H1 (cell line): ENCODE data around the gene KCNH1. TPM values are rescaled to one million over a fixed set of nuclear protein-coding genes. Genes with fewer than 3 reads are reported as not detected.

ENCODE experiments used
- CHD1 ChIP-seq: IDR thresholded peaks from 2 replicates; pipeline ENCODE4 v1.6.1; 2012; ENCODE audit warnings: low read depth, low read length, improper control_type of control experiment
- CHD7 ChIP-seq: fragments of 300-600 bp; sonication (generic); IDR thresholded peaks from 2 replicates; pipeline ENCODE4 v1.7.1; 2012; ENCODE audit warnings: low read length, moderate library complexity, mild to moderate bottlenecking, inconsistent platforms; ENCODE audit not compliant: insufficient replicate concordance
- RFX5 ChIP-seq: IDR thresholded peaks from 2 replicates; pipeline ENCODE4 v1.6.1; 2011; ENCODE audit warnings: low read depth, low read length, improper control_type of control experiment, borderline replicate concordance
- SIRT6 ChIP-seq: IDR thresholded peaks from one replicate; pipeline ENCODE4 v1.7.1; 2012; ENCODE audit warnings: low read length, inconsistent platforms
- SP1 ChIP-seq: IDR thresholded peaks from 2 replicates; pipeline ENCODE4 v1.6.1; 2011; ENCODE audit warnings: low read depth, low read length
- polyA plus RNA-seq, 7 experiments: library from polyadenylated mRNA; depleted of rRNA in 3 of 7; stranded (reverse) in 5 of 7; unstranded in 2 of 7; fragments of >200 nt in 5 of 7; fragments of 200-250 nt in 2 of 7; gene quantifications; 1 replicate in 5 of 7; 2 replicates in 1 of 7; 4 replicates in 1 of 7; pipeline versions ENCODE4 v1.2.1 to v1.2.3, GENCODE V29; 2011 to 2013; ENCODE audit warnings: missing spikeins in 2 of 7, mixed read lengths in 2 of 7
- total RNA-seq: library from RNA; stranded (reverse); fragmentation: NEBNext Ultra II Directional; extraction: Animal tissue kit (Norgen Biotek cat#: 25700); gene quantifications from 2 replicates; pipeline ENCODE4 v1.2.1, GENCODE V29; 2021

The KCNH1 gene
- total and polyA plus RNA-seq, 2 of the 8 experiments (the other 6 are each of a cell fraction or from before 2014, with no cell fraction given): 0.27 to 0.34 TPM

- TF ChIP-seq CHD7 (no peak), CHD1 (no peak), SIRT6 (no peak), SP1 (no peak), RFX5 (no peak)
- TF ChIP-seq, all 59 proteins: peak for 0
Observed at GRCh38 chr1:210691039-210691610, 442.8 kb downstream of the KCNH1 start (continued).
